IPS-18c (cell line): Measurements from ENCODE around the gene STPG3.
A peak's percentile ranks its signal among the peaks of the same experiment; 100 is the strongest.

Experiments used
- H3K4me3 ChIP-seq: 2 replicates; pipeline ENCODE4 v1.7.0; 2013; ENCODE audit warnings: low read depth, mild to moderate bottlenecking, low read length, moderate library complexity; ENCODE audit not compliant: insufficient read depth
- H3K9me3 ChIP-seq: one replicate; pipeline ENCODE4 v1.6.1; 2013; ENCODE audit warnings: mild to moderate bottlenecking, low read length, moderate library complexity; ENCODE audit not compliant: control insufficient read depth, insufficient read depth

The STPG3 gene

GRCh38 chr9:137251194-137251461 is at the start of gene STPG3:
STPG3 (plus strand) TSS chr9:137251286; CDS start chr9:137251287, 1 bp downstream.
- Histone ChIP-seq H3K9me3 (peaks cover 2% of the 10 kb centered on the region), H3K4me3 (no peak within 1 kb of the TSS)

- Histone ChIP-seq H3K9me3 (no peaks in the 10 kb centered on the region), H3K4me3 (no peak overlapping the region)
Observed at GRCh38 chr9:137202966-137203365, 48.1 kb upstream of the STPG3 start.

GRCh38 chr9:137204731-137205125 is 46.4 kb upstream of the STPG3 start:
- H3K4me3 ChIP-seq = peak overlapping the region; percentile 68
- no peaks in the 10 kb centered on the region for H3K9me3 ChIP-seq

GRCh38 chr9:137205126-137206069 is 45.7 kb upstream of the STPG3 start, which contains the start of the genes NDOR1 and TMEM203:
NDOR1 (plus strand) TSS chr9:137205700; CDS start chr9:137205778, 78 bp downstream.
TMEM203 (minus strand) TSS chr9:137205648; CDS start chr9:137205414, 234 bp downstream.
- no peaks in the 10 kb centered on the region for H3K9me3 ChIP-seq
- H3K4me3 ChIP-seq = peak within 1 kb of the TSS; percentile 68

GRCh38 chr9:137206602-137207001 is 44.5 kb upstream of the STPG3 start:
- Histone ChIP-seq H3K9me3 (no peaks in the 10 kb centered on the region), H3K4me3 (peak overlapping the region; percentile 68)

GRCh38 chr9:137211532-137211931 is 39.6 kb upstream of the STPG3 start:
- Histone ChIP-seq H3K4me3 (no peak overlapping the region), H3K9me3 (peaks cover 2% of the 10 kb centered on the region)

GRCh38 chr9:137212520-137212919 is 38.6 kb upstream of the STPG3 start:
- Histone ChIP-seq H3K9me3 (peaks cover 2% of the 10 kb centered on the region), H3K4me3 (no peak overlapping the region)

GRCh38 chr9:137213160-137214060 is 37.7 kb upstream of the STPG3 start:
- H3K4me3 ChIP-seq = no peak overlapping the region; the same call in 1 of the 2 replicates
- peaks cover 2% of the 10 kb centered on the region for H3K9me3 ChIP-seq

GRCh38 chr9:137214620-137215019 is 36.5 kb upstream of the STPG3 start:
- Histone ChIP-seq H3K4me3 (no peak overlapping the region), H3K9me3 (peaks cover 2% of the 10 kb centered on the region)

GRCh38 chr9:137215196-137215986 is 35.7 kb upstream of the STPG3 start:
- Histone ChIP-seq H3K9me3 (peaks cover 2% of the 10 kb centered on the region), H3K4me3 (no peak overlapping the region)

GRCh38 chr9:137216188-137216965 is 34.7 kb upstream of the STPG3 start:
- Histone ChIP-seq H3K9me3 (peaks cover 2% of the 10 kb centered on the region), H3K4me3 (no peak overlapping the region; the same call in 1 of the 2 replicates)

- peaks cover 4% of the 10 kb centered on the region for H3K9me3 ChIP-seq
- no peak overlapping the region for H3K4me3 ChIP-seq
Observed at GRCh38 chr9:137217276-137218211, 33.5 kb upstream of the STPG3 start.

GRCh38 chr9:137218212-137218753 is 32.8 kb upstream of the STPG3 start:
- no peak overlapping the region for H3K4me3 ChIP-seq

GRCh38 chr9:137218754-137219271 is 32.3 kb upstream of the STPG3 start:
- Histone ChIP-seq H3K4me3 (no peak overlapping the region; the same call in 1 of the 2 replicates), H3K9me3 (peaks cover 4% of the 10 kb centered on the region)

More at GRCh38 chr9:137218212-137218753, 32.8 kb upstream of the STPG3 start:
- peaks cover 4% of the 10 kb centered on the region for H3K9me3 ChIP-seq

GRCh38 chr9:137219757-137220316 is 31.2 kb upstream of the STPG3 start:
- peaks cover 4% of the 10 kb centered on the region for H3K9me3 ChIP-seq
- no peak overlapping the region for H3K4me3 ChIP-seq
